Neural cell (in vitro differentiated cells): Measurements from ENCODE around the gene OR7G1. TPM values are rescaled to one million over a fixed set of nuclear protein-coding genes. Genes with fewer than 3 reads are reported as not detected.

Experiments
- H2AFZ ChIP-seq: fragments of 200-600, 300-800 bp; sonication (generic), shearing (Covaris generic); 2 replicates; pipeline ENCODE4 v1.6.0; 2014; ENCODE audit warnings: low read depth, mild to moderate bottlenecking, antibody characterized with exemption, low read length, moderate library complexity
- H3F3A ChIP-seq: fragments of 200-600 bp; shearing (Covaris generic); 2 replicates; pipeline ENCODE4 v1.6.1; 2016; ENCODE audit warnings: mild to moderate bottlenecking, moderate library complexity, mixed read lengths, antibody characterized with exemption, low read length; ENCODE audit not compliant: insufficient read depth, poor library complexity, severe bottlenecking
- H3K27ac ChIP-seq: fragments of 200-600, 300-800 bp; sonication (generic), shearing (Covaris generic); 2 replicates; pipeline ENCODE4 v1.5.1; 2014; ENCODE audit warnings: mild to moderate bottlenecking, low read length, moderate library complexity
- H3K27me3 ChIP-seq: fragments of 300-800, 200-600 bp; sonication (generic), shearing (Covaris generic); 2 replicates; pipeline ENCODE4 v1.6.0; 2014; ENCODE audit warnings: mild to moderate bottlenecking, low read depth, low read length, moderate library complexity; ENCODE audit not compliant: insufficient read depth
- H3K36me3 ChIP-seq: fragments of 300-800, 200-600 bp; sonication (generic), shearing (Covaris generic); 2 replicates; pipeline ENCODE4 v1.5.1; 2014; ENCODE audit warnings: mild to moderate bottlenecking, antibody characterized with exemption, low read length, moderate library complexity; ENCODE audit not compliant: insufficient read depth
- H3K4me2 ChIP-seq: fragments of 300-800, 200-600 bp; sonication (generic), shearing (Covaris generic); 2 replicates; pipeline ENCODE4 v1.6.0; 2014; ENCODE audit warnings: mild to moderate bottlenecking, low read length
- H3K4me3 ChIP-seq: fragments of 300-800, 200-600 bp; sonication (generic), shearing (Covaris generic); 2 replicates; pipeline ENCODE4 v1.5.1; 2014; ENCODE audit warnings: mild to moderate bottlenecking, low read length, moderate library complexity
- H3K79me2 ChIP-seq: fragments of 200-600 bp; shearing (Covaris generic); replicated peaks from 2 replicates; pipeline ENCODE4 v1.6.0; 2014; ENCODE audit warnings: mild to moderate bottlenecking, low read length, moderate library complexity; ENCODE audit not compliant: insufficient read depth
- H3K9ac ChIP-seq: fragments of 300-800, 200-600 bp; sonication (generic), shearing (Covaris generic); 2 replicates; pipeline ENCODE4 v1.6.1; 2016; ENCODE audit warnings: mild to moderate bottlenecking, low read length, mixed read lengths
- H3K9me2 ChIP-seq: fragments of 200-600 bp; shearing (Covaris generic); 2 replicates; pipeline ENCODE4 v1.6.1; 2016; ENCODE audit warnings: mild to moderate bottlenecking, low read length, mixed read lengths; ENCODE audit not compliant: insufficient read depth
- H3K9me3 ChIP-seq: fragments of 200-600, 300-800 bp; sonication (generic), shearing (Covaris generic); 2 replicates; pipeline ENCODE4 v1.6.1; 2016; ENCODE audit warnings: mild to moderate bottlenecking, mixed run types, low read length, moderate library complexity, mixed read lengths
- H4K20me1 ChIP-seq: fragments of 200-600 bp; shearing (Covaris generic); 2 replicates; pipeline ENCODE4 v1.6.1; 2016; ENCODE audit warnings: mild to moderate bottlenecking, mixed run types; ENCODE audit not compliant: insufficient read depth
- EP300 ChIP-seq: fragments of 450-650 bp; conservative IDR thresholded peaks from 2 replicates; pipeline ENCODE4 v1.6.1; 2014; ENCODE audit warnings: antibody characterized with exemption, mild to moderate bottlenecking, moderate library complexity; ENCODE audit not compliant: poor library complexity, severe bottlenecking
- EZH2 ChIP-seq: fragments of 200-600, 300-800 bp; shearing (Covaris generic), sonication (generic); IDR thresholded peaks from 2 replicates; pipeline ENCODE4 v1.6.1; 2014; ENCODE audit warnings: antibody characterized with exemption, low read length, borderline replicate concordance, mild to moderate bottlenecking; ENCODE audit not compliant: insufficient read depth, poor library complexity, severe bottlenecking
- MXI1 ChIP-seq: fragments of 450-650 bp; conservative IDR thresholded peaks from 2 replicates; pipeline ENCODE4 v1.6.1; 2014; ENCODE audit warnings: antibody characterized with exemption, mild to moderate bottlenecking; ENCODE audit not compliant: poor library complexity, severe bottlenecking
- POLR2AphosphoS5 ChIP-seq: IDR thresholded peaks from 2 replicates; pipeline ENCODE4 v1.6.1; 2012
- RAD21 ChIP-seq: fragments of 450-650 bp; conservative IDR thresholded peaks from 2 replicates; pipeline ENCODE4 v1.6.1; 2014; ENCODE audit warnings: antibody characterized with exemption, mild to moderate bottlenecking, moderate library complexity
- SMC3 ChIP-seq: fragments of 450-650 bp; conservative IDR thresholded peaks from 2 replicates; pipeline ENCODE4 v1.6.1; 2014; ENCODE audit warnings: antibody characterized with exemption, mild to moderate bottlenecking, moderate library complexity; ENCODE audit not compliant: poor library complexity
- TAF1 ChIP-seq: IDR thresholded peaks from 2 replicates; pipeline ENCODE4 v1.6.1; 2012; ENCODE audit warnings: low read depth
- polyA plus RNA-seq: library from polyadenylated mRNA; depleted of rRNA; stranded (reverse); fragments of >200 nt; gene quantifications from 2 replicates; pipeline ENCODE4 v1.2.3, GENCODE V29; 2014
- TF ChIP-seq, protein P1 (sequence below): IDR thresholded peaks from 2 replicates; pipeline ENCODE4 v1.6.1; 2012; ENCODE audit warnings: borderline replicate concordance
- TF ChIP-seq, protein P2 (sequence below): fragments of 450-650 bp; IDR thresholded peaks from 2 replicates; pipeline ENCODE4 v1.5.1; 2014; ENCODE audit warnings: antibody characterized with exemption, mild to moderate bottlenecking, moderate library complexity; ENCODE audit not compliant: poor library complexity, severe bottlenecking

OR7G1 gene
- polyA plus RNA-seq, 1 donor from 2014 or later, result not detected

DNA sequence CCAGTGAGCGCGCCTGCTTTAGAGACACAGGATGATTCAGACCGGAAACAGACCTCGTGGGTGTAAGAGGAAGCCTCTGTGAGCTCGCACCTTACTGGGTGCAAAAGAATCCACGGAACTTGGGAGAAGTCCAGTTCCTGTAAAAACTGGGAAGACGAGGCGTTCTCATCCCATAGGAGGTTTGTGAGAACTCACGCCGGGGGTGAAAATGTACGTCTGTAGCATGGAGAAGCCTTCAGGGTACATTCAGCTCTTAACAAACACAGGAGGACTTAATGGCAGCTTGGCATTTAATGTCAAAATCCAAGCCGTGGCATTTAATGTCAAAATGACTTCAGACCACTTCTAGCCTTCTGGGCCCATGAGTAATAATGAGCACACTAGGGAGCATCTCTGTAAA is 45.9 kb upstream of the OR7G1 start:
- no peak for TF ChIP-seq POLR2AphosphoS5
- no peak overlapping the region for H2AFZ ChIP-seq

DNA sequence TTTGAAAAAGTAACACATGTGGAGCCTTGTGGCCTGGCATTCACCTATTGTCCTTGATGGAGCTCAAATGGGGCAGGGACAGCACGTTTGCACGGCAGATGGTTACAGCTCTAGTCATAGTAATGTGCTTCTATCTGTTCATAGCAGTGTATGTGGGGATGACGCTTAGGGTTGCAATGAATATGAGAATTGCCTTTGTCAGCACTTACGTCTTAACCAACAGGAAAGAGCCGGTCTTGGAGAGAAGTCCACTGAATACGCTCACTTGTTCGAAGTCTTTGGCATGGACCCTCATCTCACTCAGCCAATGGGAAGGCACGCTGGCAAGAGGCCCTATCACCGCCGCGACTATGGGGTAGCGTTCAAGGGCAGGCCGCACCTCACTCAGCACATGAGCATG is 44.3 kb upstream of the OR7G1 start:
- no peaks in the 10 kb centered on the region for H3F3A ChIP-seq
- peaks cover 21% of the 10 kb centered on the region for H3K9me3 ChIP-seq
- H3K27me3 ChIP-seq, result no peaks in the 10 kb centered on the region
- no peaks in the 10 kb centered on the region for H4K20me1 ChIP-seq
- no peak for TF ChIP-seq POLR2AphosphoS5
- TF ChIP-seq, protein P1, sequence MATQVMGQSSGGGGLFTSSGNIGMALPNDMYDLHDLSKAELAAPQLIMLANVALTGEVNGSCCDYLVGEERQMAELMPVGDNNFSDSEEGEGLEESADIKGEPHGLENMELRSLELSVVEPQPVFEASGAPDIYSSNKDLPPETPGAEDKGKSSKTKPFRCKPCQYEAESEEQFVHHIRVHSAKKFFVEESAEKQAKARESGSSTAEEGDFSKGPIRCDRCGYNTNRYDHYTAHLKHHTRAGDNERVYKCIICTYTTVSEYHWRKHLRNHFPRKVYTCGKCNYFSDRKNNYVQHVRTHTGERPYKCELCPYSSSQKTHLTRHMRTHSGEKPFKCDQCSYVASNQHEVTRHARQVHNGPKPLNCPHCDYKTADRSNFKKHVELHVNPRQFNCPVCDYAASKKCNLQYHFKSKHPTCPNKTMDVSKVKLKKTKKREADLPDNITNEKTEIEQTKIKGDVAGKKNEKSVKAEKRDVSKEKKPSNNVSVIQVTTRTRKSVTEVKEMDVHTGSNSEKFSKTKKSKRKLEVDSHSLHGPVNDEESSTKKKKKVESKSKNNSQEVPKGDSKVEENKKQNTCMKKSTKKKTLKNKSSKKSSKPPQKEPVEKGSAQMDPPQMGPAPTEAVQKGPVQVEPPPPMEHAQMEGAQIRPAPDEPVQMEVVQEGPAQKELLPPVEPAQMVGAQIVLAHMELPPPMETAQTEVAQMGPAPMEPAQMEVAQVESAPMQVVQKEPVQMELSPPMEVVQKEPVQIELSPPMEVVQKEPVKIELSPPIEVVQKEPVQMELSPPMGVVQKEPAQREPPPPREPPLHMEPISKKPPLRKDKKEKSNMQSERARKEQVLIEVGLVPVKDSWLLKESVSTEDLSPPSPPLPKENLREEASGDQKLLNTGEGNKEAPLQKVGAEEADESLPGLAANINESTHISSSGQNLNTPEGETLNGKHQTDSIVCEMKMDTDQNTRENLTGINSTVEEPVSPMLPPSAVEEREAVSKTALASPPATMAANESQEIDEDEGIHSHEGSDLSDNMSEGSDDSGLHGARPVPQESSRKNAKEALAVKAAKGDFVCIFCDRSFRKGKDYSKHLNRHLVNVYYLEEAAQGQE, result no peak
- no peak for TF ChIP-seq EP300
- TF ChIP-seq SMC3, result no peak
- TF ChIP-seq, protein P2, sequence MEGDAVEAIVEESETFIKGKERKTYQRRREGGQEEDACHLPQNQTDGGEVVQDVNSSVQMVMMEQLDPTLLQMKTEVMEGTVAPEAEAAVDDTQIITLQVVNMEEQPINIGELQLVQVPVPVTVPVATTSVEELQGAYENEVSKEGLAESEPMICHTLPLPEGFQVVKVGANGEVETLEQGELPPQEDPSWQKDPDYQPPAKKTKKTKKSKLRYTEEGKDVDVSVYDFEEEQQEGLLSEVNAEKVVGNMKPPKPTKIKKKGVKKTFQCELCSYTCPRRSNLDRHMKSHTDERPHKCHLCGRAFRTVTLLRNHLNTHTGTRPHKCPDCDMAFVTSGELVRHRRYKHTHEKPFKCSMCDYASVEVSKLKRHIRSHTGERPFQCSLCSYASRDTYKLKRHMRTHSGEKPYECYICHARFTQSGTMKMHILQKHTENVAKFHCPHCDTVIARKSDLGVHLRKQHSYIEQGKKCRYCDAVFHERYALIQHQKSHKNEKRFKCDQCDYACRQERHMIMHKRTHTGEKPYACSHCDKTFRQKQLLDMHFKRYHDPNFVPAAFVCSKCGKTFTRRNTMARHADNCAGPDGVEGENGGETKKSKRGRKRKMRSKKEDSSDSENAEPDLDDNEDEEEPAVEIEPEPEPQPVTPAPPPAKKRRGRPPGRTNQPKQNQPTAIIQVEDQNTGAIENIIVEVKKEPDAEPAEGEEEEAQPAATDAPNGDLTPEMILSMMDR, result no peak
- TF ChIP-seq RAD21, result no peak
- no peak for TF ChIP-seq EZH2
- no peak for TF ChIP-seq TAF1
- TF ChIP-seq MXI1, result no peak
- no peak overlapping the region for H3K27ac ChIP-seq
- no peaks in the 10 kb centered on the region for H3K9me2 ChIP-seq
- H3K79me2 ChIP-seq, result peaks cover 4% of the 10 kb centered on the region
- no peak overlapping the region for H2AFZ ChIP-seq
- peaks cover 46% of the 10 kb centered on the region for H3K36me3 ChIP-seq
- no peak overlapping the region for H3K9ac ChIP-seq
- H3K4me3 ChIP-seq, result no peak overlapping the region
- H3K4me2 ChIP-seq, result no peak overlapping the region

More for the DNA sequence above, 45.9 kb upstream of the OR7G1 start:
- H3K9me2 ChIP-seq, result no peaks in the 10 kb centered on the region
- no peaks in the 10 kb centered on the region for H3F3A ChIP-seq
- H3K4me2 ChIP-seq, result no peak overlapping the region
- H4K20me1 ChIP-seq, result no peaks in the 10 kb centered on the region
- H3K36me3 ChIP-seq, result peaks cover 42% of the 10 kb centered on the region
- no peak overlapping the region for H3K9ac ChIP-seq
- peaks cover 21% of the 10 kb centered on the region for H3K9me3 ChIP-seq
- H3K27ac ChIP-seq, result no peak overlapping the region
- H3K4me3 ChIP-seq, result no peak overlapping the region
- no peaks in the 10 kb centered on the region for H3K27me3 ChIP-seq
- no peaks in the 10 kb centered on the region for H3K79me2 ChIP-seq

DNA sequence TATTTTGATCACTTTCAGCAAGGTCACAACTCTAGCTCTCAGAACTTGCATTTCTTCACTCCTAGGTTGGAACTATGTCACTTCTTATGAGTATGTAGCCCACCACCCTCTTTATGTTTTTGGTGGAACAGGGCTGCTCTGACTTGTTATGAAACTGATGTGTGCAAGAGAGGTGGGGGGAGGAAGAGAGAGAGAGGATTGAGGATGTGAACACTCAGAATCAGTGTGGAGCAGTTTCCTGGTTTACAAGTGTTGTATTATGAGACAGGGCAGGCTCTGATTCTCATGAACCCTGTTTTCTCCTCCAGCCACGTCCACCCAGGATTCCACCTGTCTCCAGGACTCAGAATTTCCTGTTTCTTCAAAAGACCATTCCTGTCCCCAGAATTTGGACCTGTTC is 40.7 kb upstream of the OR7G1 start:
- Histone ChIP-seq H3F3A (no peaks in the 10 kb centered on the region), H3K9ac (no peak overlapping the region), H3K36me3 (peaks cover 34% of the 10 kb centered on the region), H2AFZ (no peak overlapping the region), H3K79me2 (peaks cover 29% of the 10 kb centered on the region), H3K4me2 (no peak overlapping the region), H3K4me3 (no peak overlapping the region), H4K20me1 (no peaks in the 10 kb centered on the region), H3K27ac (no peak overlapping the region), H3K9me2 (no peaks in the 10 kb centered on the region), H3K9me3 (peaks cover 28% of the 10 kb centered on the region), H3K27me3 (no peaks in the 10 kb centered on the region)
- TF ChIP-seq TAF1 (no peak), EP300 (no peak), SMC3 (no peak), POLR2AphosphoS5 (no peak), MXI1 (no peak), EZH2 (no peak)
- TF ChIP-seq, protein P1, result no peak
- TF ChIP-seq, protein P2, result no peak
